Nucleus accumbens (tissue), 56 donors: ENCODE data around the gene NELFA.

Experiments used
- DNase-seq, 56 donors: peaks; one replicate each; lab custom pipeline; 2025; lab: John Stamatoyannopoulos, UW

NELFA gene

GRCh38 chr4:1948232-1948631, 60.5 kb downstream of the NELFA start:
- peak in 2 of 56 donors; percentile 10 to 20 for DNase-seq

GRCh38 chr4:1945912-1946311, 62.9 kb downstream of the NELFA start:
- no peak for DNase-seq

- DNase-seq: peak in 5 of 56 donors; percentile 22 to 61 (median 40)
These were observed 63.5 kb downstream of the NELFA start for GRCh38 chr4:1945124-1945895.

GRCh38 chr4:1943928-1944327, 64.8 kb downstream of the NELFA start:
- no peak for DNase-seq

- DNase-seq: no peak
These were observed 68.2 kb downstream of the NELFA start for GRCh38 chr4:1940566-1940965.

- no peak for DNase-seq
These were observed 68.9 kb downstream of the NELFA start for GRCh38 chr4:1939664-1940509.

GRCh38 chr4:1938027-1938426, 70.7 kb downstream of the NELFA start:
- DNase-seq: no peak

GRCh38 chr4:1937550-1937949, 71.2 kb downstream of the NELFA start:
- DNase-seq: no peak

- no peak for DNase-seq
These were observed 75.1 kb downstream of the NELFA start for GRCh38 chr4:1933700-1934099.

GRCh38 chr4:1932736-1933135, 76.0 kb downstream of the NELFA start:
- no peak for DNase-seq
